ENCODE measurements around the gene SSPN. TPM values are rescaled to one million over a fixed set of nuclear protein-coding genes. Genes with fewer than 3 reads are reported as not detected.

Gene SSPN
- total RNA-seq, 1 donor from 2014 or later = 42.9 TPM

DNA sequence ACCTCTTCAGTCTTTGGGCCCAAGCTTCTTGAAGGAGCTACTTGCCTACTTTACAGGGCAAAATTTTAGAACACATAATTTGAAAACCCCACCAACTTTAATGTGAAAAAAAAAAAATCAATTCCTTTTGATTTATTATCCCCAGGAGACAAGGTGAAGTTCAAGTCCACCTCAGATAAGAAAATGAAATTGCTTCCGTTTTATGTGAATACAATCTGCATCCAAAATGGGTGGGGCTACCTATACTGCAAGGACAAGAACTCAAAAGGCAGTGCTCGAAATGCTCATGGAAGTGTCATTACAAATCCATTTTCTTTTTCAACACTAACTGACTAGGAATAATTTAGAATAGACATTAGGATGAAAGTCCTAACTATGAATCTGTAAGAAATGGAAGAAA, 45.7 kb downstream of the SSPN start:
- no peaks in the 10 kb centered on the region for H3K36me3 Mint-ChIP-seq (ENCODE audit: low read depth)
- no peaks in the 10 kb centered on the region for H3K9me3 Mint-ChIP-seq (ENCODE audit: low read depth)
- H3K4me3 Mint-ChIP-seq (ENCODE audit: unreplicated experiment) = no peak overlapping the region
- H3K4me1 Mint-ChIP-seq (ENCODE audit: low read depth) = peaks cover 12% of the 10 kb centered on the region
- TF ChIP-seq, protein P1, sequence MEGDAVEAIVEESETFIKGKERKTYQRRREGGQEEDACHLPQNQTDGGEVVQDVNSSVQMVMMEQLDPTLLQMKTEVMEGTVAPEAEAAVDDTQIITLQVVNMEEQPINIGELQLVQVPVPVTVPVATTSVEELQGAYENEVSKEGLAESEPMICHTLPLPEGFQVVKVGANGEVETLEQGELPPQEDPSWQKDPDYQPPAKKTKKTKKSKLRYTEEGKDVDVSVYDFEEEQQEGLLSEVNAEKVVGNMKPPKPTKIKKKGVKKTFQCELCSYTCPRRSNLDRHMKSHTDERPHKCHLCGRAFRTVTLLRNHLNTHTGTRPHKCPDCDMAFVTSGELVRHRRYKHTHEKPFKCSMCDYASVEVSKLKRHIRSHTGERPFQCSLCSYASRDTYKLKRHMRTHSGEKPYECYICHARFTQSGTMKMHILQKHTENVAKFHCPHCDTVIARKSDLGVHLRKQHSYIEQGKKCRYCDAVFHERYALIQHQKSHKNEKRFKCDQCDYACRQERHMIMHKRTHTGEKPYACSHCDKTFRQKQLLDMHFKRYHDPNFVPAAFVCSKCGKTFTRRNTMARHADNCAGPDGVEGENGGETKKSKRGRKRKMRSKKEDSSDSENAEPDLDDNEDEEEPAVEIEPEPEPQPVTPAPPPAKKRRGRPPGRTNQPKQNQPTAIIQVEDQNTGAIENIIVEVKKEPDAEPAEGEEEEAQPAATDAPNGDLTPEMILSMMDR (IDR thresholded peaks at IDR 0.05) = no peak
- no peak overlapping the region for H3K27ac Mint-ChIP-seq (ENCODE audit: unreplicated experiment)
- no peaks in the 10 kb centered on the region for H3K27me3 Mint-ChIP-seq (ENCODE audit: low read depth)
- DNase-seq (ENCODE audit: low spot score) = no peak

DNA sequence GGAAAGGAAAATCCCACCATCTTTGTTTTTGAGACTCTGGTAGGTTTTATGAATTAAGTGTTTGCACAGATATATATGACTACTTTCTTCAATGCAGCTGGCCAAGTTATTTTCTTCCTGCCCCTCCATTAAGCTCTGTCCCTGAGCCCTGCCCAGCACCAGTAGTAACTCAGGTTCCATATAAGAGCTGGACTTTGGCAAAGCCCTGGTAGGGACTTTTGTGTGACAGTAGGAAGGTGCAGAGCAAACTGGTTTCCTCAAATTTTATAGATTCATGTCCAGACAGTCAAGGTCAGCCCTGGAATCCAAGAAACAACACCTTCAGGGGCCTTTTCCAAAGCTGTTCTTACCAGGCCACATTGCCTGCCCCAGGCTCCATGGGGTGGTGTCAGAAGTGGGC, 47.3 kb downstream of the SSPN start:
- Mint-ChIP-seq H3K27ac (ENCODE audit: unreplicated experiment) (no peak overlapping the region), H3K4me1 (ENCODE audit: low read depth) (peaks cover 12% of the 10 kb centered on the region), H3K36me3 (ENCODE audit: low read depth) (no peaks in the 10 kb centered on the region), H3K27me3 (ENCODE audit: low read depth) (no peaks in the 10 kb centered on the region), H3K4me3 (ENCODE audit: unreplicated experiment) (no peak overlapping the region), H3K9me3 (ENCODE audit: low read depth) (no peaks in the 10 kb centered on the region)
- no peak for DNase-seq (ENCODE audit: low spot score)
- TF ChIP-seq, protein P1 (IDR thresholded peaks at IDR 0.05) = no peak

DNA sequence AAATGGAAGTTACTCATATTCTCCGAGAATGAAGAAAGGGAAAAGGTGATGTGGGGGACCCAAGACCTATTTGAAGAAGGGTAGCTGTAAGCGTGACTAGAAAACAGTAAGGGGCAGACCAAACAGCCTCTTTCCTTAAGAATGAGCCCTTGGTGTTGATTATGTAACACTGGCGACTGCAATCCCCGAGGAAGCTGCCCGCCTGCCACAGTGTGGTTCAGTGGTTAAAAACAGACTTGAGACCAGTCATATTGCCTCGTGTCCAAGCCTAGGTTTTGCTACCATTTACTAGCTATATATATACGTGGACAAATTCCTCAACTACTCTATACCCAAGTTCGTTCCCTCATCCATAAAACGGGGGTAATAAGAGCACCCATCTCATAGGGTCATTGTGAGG, 49.1 kb downstream of the SSPN start:
- H3K36me3 Mint-ChIP-seq (ENCODE audit: low read depth) = peaks cover 2% of the 10 kb centered on the region
- no peaks in the 10 kb centered on the region for H3K27me3 Mint-ChIP-seq (ENCODE audit: low read depth)
- peaks cover 2% of the 10 kb centered on the region for H3K4me1 Mint-ChIP-seq (ENCODE audit: low read depth)
- H3K27ac Mint-ChIP-seq (ENCODE audit: unreplicated experiment) = no peak overlapping the region
- TF ChIP-seq, protein P1 (IDR thresholded peaks at IDR 0.05) = no peak
- H3K9me3 Mint-ChIP-seq (ENCODE audit: low read depth) = peaks cover 4% of the 10 kb centered on the region
- H3K4me3 Mint-ChIP-seq (ENCODE audit: unreplicated experiment) = no peak overlapping the region
- DNase-seq (ENCODE audit: low spot score) = no peak

DNA sequence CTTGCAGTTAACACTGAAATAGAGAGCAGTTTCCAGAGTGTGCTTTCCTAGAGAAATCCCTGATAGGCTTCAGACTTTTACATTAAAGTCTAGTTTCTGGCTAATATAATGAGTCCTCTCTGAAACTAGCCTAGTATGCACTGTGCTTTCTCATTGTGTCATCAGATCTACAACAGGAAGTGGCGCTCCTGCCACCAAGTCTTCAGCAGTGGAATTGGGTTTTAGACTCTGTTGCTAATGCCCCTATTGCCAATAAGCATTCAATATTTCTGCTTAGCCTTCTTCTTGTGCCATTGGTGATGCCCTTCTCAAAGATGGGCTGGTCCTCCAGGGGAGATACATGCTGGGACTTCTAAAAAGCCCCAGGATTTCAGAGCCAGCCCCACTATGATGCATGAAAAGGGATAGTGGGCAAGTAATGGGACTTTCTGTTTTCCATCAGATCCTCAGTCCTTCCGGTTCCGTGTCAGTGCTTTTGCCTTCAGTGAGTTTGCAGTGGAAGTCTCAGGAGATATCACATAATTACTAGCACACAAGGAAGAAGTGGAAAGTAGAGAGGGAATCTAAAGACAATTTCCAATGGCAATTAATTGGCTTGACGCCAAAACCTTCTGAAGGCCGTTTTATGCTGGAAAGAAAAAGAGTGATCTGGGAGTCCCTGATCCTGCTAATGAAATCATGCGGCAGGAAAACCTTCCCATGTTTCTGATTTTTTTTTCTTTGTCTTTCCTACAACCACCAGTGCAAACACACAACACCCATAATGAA, 50.0 kb downstream of the SSPN start:
- Mint-ChIP-seq H3K4me1 (ENCODE audit: low read depth) (no peaks in the 10 kb centered on the region), H3K9me3 (ENCODE audit: low read depth) (peaks cover 7% of the 10 kb centered on the region), H3K27ac (ENCODE audit: unreplicated experiment) (no peak overlapping the region), H3K4me3 (ENCODE audit: unreplicated experiment) (no peak overlapping the region), H3K27me3 (ENCODE audit: low read depth) (no peaks in the 10 kb centered on the region), H3K36me3 (ENCODE audit: low read depth) (peaks cover 2% of the 10 kb centered on the region)
- no peak for DNase-seq (ENCODE audit: low spot score)
- TF ChIP-seq, protein P1 (IDR thresholded peaks at IDR 0.05) = no peak

DNA sequence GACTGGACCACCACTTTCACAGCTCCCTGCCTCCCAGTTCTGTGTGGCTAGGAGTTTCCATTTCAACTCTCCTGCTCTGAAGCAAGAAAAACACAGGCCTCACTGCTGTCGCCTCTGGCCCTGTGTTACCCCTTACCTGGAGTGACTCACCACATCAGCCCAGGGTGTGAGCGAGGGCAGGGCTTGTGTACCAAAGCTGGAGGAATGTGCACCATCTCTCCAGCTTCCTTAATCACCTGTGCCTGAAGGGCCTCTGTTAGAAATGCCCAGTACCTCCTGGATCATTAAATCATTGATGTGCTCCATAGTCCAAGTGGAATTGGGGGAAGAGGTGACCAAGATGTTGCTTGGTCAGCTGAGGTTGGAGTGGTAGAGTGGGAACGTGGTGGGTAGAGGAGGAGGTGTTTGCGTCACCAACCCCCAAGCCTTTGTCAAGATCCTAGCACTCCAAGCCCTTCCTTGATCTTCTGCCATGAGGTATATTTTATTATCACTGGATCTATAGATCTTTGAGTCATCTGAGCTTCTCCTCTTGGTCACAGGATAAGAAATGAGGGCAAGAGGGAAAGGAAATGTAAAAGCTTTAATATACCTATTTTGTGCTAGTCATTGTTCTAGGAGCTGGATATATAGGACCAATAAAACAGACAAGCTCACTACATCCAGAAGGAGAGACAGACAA, 51.3 kb downstream of the SSPN start:
- Mint-ChIP-seq H3K27ac (ENCODE audit: unreplicated experiment) (no peak overlapping the region), H3K4me1 (ENCODE audit: low read depth) (no peaks in the 10 kb centered on the region), H3K36me3 (ENCODE audit: low read depth) (peaks cover 2% of the 10 kb centered on the region), H3K27me3 (ENCODE audit: low read depth) (no peaks in the 10 kb centered on the region), H3K4me3 (ENCODE audit: unreplicated experiment) (no peak overlapping the region), H3K9me3 (ENCODE audit: low read depth) (peaks cover 7% of the 10 kb centered on the region)
- TF ChIP-seq, protein P1 (IDR thresholded peaks at IDR 0.05) = no peak
- DNase-seq (ENCODE audit: low spot score) = no peak
